Stimulated activated CD8-positive, alpha-beta memory T cell treated with anti-CD3 and anti-CD28 coated beads, Interleukin-4, amount 100 ng/mL, for 48 hours (primary cell): Measurements from ENCODE around the gene RFESD.

Source experiments
- DNase-seq: peaks from one replicate; pipeline ENCODE4 v3.0.0-alpha.2; 2020

The RFESD gene

DNA sequence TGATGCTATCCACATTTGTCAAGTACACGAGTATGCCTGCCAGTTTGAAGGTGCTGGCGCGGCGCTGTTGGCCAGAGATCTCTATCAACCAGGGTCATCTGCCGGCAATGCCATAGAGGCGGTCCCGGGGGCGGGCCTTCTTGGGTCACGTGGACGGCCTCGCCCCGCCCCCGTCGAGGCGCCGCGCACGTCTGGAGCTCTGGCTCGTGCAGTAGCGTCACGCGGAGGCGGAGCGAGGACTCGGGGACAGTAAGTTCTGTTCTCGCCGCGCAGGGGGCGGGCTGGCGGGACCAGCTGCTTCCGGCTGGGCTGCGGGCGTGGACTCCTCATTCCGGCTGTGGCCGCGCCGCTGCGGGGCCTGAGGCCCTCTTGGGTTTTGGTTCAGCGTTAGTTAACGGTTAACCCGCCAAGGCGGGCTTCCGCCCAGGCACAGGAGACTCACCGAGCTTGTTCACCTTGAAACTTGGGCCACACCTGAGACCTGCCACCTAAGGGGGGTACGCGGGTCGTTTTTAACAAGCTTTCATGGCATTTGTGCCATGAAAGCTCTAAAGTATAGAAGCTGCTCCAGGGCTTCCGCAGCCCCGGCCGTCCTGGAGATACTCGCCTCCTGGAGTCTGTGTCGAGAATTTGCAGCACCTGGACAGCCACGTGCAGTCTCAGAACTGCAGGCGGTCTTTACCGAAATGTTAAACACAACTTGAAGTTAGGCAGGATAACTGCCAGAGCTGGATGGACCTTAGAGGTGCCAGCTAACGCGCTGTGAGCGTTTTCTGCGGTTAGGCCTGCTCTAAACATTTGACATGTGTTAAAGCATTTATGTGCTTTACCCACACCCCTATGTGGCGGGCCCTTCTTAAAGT, at the start of gene RFESD:
TSS of gene RFESD (plus strand) at position 209 of the 863 bp plus-strand sequence. CDS start 5,495 bp downstream, outside the sequence.
- peak; percentile 97 for DNase-seq

- no peak for DNase-seq
Observed at GRCh38 chr5:95599252-95599651, 47.3 kb upstream of the RFESD start.

DNA sequence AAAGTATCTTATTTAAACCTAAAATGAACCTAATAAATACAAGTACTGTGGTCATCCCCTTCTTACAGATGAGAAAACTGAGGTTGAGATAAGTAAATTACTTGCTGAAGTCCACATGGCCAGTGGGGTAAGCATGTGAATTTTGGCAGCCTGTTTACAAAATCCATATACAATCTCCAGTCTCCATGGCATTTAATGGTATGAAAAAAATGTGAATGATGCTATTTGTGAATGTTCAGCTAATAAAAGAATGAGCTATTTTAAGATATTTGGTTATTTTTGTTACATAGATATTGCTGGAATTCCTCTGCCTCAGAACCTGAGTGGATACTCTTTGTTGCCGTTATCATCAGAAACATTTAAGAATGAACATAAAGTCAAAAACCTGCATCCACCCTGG, 46.0 kb upstream of the RFESD start:
- DNase-seq: no peak

GRCh38 chr5:95605786-95606185, 40.8 kb upstream of the RFESD start:
- no peak for DNase-seq

- no peak for DNase-seq
Observed at GRCh38 chr5:95606419-95606818, 40.2 kb upstream of the RFESD start.

- no peak for DNase-seq
Observed at GRCh38 chr5:95609711-95610110, 36.9 kb upstream of the RFESD start.

- no peak for DNase-seq
Observed at GRCh38 chr5:95610546-95610945, 36.0 kb upstream of the RFESD start.

DNA sequence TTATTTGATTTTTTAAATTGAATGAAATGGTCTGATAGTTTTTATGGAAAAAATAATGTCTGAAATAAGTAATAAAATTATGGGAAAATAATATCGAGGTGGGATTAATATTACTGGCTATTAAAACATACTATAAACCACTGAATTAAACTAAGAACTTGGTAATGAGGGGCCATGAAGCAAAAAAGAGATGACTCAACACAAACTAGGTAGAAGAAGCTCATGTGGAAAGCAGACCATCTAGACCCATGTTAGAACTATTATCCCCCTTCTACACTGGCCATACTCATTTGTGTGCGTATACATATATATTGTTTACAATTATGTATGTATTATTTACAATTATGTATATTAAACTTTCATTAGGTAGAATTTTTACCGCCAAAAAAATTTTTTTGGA, 35.2 kb upstream of the RFESD start:
- DNase-seq: no peak

DNA sequence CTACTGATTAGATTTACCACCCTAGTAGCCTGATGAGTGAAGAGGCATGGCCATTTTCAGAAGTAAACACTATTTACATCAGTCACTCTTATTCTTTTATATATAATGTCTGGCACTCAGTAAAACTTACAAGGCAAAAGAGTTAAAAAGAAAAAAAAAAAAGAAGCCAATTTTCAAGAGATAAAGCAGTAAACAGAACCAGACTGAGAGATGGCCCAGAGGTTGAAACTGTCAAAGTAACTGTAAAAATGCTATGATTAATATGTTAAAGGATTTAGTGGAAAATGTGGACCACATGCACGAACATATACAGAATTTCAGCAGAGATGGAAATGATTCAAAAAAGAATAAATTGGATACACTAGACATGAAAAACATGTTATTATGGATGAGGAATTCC, 33.1 kb upstream of the RFESD start:
- DNase-seq: no peak

GRCh38 chr5:95615164-95615467, 31.5 kb upstream of the RFESD start:
- DNase-seq: no peak

- DNase-seq: no peak
Observed at GRCh38 chr5:95617057-95617456, 29.5 kb upstream of the RFESD start.

GRCh38 chr5:95619096-95619495, 27.5 kb upstream of the RFESD start:
- no peak for DNase-seq

GRCh38 chr5:95619514-95620029, 27.0 kb upstream of the RFESD start:
- no peak for DNase-seq

GRCh38 chr5:95620030-95620869, 26.3 kb upstream of the RFESD start, which contains the start of gene GPR150:
Gene GPR150 (plus strand): TSS chr5:95620087. CDS start chr5:95620276, 189 bp downstream.
- DNase-seq: peak; percentile 70

GRCh38 chr5:95620870-95621838, 25.4 kb upstream of the RFESD start:
- DNase-seq: peak; percentile 65

DNA sequence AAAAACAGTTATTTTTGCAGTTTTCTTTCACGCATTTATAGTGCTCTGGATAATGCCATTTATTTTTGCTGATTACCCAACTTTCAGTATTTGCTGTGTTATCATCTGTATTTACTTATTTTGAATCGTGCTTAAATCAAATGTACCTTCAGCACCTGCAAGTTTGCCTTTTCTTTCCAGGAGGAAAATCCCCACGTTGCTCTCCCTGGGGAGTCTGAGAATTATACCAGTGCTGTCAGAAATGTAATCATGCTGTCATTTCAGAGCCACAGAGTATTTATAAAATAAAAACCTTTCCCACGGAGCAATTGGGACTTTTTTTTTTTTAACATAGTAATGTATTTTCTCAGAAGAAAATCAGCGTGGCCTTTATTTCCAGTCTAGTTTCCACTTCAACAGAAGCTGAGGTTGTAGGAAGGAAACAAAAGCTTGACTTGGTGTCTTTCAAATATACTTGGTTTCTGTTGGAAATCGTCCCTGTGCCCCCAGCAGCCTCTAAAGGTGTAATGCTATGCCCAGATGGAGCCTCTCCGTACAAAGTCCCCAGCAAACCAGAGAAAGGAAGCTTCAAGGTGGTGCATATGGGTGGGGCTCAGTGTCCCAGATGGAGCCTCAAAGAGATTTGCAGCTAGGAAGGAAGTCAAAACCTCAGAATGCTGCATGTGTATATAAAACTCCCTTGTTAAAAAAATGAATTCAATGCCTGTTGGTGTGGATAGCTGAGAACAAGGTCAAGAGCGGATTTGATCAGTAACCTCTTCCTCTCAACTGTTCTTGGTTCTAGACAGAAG, 24.5 kb upstream of the RFESD start:
- no peak for DNase-seq

DNA sequence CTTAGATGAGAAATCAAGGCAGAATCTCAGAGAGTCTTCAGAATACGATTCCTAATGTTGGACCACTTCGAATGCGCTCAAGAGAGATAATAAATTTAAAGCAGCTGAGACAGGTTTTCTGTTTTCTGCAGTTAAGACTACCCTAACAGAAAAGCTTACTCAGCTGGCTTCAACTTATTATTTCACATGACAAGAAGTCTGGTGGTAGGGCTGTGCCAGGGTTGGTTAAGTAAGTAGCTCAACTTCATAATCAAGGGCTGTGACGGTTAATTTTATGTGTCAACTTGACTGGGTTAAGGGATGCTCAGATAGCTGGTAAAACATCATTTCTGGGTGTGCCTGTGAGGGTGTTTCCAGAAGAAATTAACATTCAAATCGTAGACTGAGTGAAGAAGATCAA, 22.9 kb upstream of the RFESD start:
- DNase-seq: no peak

DNA sequence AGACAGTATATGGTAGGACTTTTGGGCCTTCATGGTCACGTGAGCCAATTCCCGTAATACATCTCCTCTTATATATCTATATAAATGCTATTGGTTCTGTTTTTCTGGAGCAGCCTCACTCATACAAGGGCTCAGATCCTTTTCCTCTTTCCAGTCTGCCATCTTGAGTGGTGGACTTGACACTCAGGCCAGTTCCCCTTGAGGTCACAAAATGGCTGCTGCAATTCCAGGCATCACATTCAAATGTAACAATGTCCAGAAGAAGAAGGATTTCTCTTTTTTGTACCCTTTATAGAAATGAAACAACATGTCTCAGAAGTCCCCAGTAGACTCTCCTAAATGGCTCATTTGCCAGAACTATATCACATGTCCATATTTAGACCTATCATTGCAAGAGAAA, 22.2 kb upstream of the RFESD start:
- no peak for DNase-seq

DNA sequence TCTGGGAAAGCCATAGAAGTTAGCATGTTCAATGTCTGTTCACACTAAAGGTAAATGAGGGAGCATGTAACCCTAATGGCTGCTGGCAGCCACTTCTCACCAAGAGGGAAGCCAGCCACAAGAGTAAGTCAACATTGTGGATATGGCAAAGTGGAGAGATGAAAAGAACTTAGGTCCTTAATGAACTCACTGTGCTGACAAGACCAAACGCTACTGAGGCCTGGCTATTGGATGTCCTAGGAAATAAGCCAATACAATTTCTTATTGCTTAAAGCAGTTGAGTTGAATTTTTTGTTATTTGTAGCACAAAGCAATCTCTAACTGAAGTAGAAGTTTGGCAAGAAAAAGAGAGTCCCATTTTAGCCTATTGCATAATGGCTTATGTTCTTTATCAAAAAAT, 19.9 kb upstream of the RFESD start:
- no peak for DNase-seq

DNA sequence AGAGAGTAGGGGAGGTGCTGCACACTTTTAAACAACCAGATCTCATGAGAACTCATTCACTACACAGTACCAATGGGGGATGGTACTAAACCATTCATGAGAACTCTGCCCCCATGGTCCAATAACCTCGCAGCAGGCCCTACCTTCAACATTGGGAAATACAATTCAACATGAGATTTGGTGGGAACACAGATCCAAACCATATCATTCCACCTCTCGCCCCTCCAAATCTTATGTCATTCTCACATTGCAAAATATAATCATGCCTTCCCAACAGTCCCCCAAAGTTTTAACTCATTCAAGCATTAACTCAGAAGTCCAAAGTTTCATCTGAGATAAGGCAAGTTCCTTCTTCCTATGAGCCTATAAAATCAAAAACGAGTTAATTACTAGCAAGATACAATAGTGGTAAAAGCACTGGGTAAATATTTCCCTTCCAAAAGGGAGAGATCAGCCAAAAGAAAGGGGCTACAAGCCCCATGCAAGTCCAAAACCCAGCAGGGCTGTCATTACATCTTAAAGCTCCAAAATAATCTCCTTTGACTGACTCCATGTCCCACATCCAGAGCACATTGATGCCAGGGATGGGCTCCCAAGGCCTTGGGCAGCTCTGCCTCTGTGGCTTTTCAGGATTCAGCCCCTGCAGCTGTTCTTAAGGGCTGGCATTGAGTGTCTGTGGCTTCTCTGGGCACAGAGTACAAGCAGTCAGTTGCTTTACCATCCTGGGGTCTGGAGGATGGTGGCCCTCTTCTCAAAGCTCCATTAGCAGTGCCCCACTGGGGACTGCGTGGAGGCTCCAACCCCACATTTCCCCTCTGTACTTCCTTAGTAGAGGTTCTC, 18.4 kb upstream of the RFESD start:
- DNase-seq: no peak

DNA sequence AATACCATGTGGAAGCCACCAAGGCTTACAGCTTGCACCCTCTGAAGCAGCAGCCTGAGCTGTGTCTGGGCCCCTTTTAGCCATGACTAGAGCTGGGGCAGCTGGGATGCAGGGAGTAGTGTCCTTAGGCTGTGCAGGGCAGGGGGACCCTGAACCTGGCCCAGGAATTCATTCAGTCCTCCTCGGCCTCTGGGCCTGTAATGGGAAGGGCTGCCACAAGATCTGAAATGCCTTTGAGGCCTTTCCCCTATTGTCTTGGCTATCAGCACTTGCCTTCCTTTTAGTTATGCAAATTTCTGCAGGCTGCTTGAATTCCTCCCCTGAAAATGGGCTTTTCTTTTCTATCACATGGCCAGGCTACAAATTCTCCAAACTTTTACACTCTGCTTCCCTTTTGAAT, 17.6 kb upstream of the RFESD start:
- DNase-seq: no peak
